Measurements from ENCODE around the gene PDPN. TPM values are rescaled to one million over a fixed set of nuclear protein-coding genes. Genes with fewer than 3 reads are reported as not detected.
A peak's percentile ranks its signal among the peaks of the same experiment; 100 is the strongest.

The PDPN gene
- 13.6 TPM for total RNA-seq

DNA sequence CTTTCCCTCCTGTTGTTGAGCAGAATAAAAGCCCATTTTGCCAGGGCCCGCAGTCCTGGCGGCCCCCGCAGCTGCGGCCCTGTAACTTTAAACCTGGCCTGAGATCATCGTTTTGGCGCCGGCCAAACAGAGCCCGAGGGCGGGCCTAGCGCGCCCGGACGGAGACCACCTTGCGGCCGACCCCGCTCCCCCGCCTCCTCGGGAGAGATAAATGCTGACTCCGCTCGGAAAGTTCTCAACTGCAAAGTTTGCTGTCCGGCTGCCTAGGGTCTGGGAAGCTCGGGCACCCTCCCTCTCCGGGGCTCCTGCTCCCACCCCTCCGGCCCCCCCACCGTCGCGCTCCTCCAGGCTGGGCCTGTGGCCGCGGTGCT is at the start of gene PDPN:
Gene PDPN (plus strand): TSS at position 238 of the 371 bp plus-strand sequence. CDS start 202 bp downstream, outside the sequence.
- H3K27me3 ChIP-seq (ENCODE audit: control insufficient read depth in 3 of 3, insufficient read depth in 3 of 3, low read length in 3 of 3): peaks cover 0 to 5% (median 4%) of the 10 kb centered on the region in 3 donors
- no peaks in the 10 kb centered on the region for H3K36me3 ChIP-seq (ENCODE audit: control insufficient read depth in 3 of 3, insufficient read depth in 3 of 3, low read length in 3 of 3)
- H3K4me1 ChIP-seq (ENCODE audit: control insufficient read depth in 3 of 3, insufficient read depth in 3 of 3, low read length in 3 of 3): peaks cover 12 to 20% (median 20%) of the 10 kb centered on the region in 3 donors
- peak within 1 kb of the TSS; percentile 71 to 91 (median 75) for H3K4me3 ChIP-seq (ENCODE audit: low read length in 3 of 3)
- H3K9ac ChIP-seq (ENCODE audit: low read depth in 1 of 3, low read length in 3 of 3): peak within 1 kb of the TSS; percentile 81 to 92 (median 92)
- H3K9me3 ChIP-seq (ENCODE audit: control insufficient read depth in 3 of 3, low read length in 3 of 3): no peaks in the 10 kb centered on the region
- H3K27ac ChIP-seq (ENCODE audit: low read depth, low read length): peak within 1 kb of the TSS; percentile 92

- Histone ChIP-seq H3K4me3 (ENCODE audit: low read length in 3 of 3) (no peak overlapping the region), H3K27ac (ENCODE audit: low read depth, low read length) (peak overlapping the region; percentile 83), H3K9ac (ENCODE audit: low read depth in 1 of 3, low read length in 3 of 3) (no peak overlapping the region), H3K27me3 (ENCODE audit: control insufficient read depth in 3 of 3, insufficient read depth in 3 of 3, low read length in 3 of 3) (no peaks in the 10 kb centered on the region), H3K9me3 (ENCODE audit: control insufficient read depth in 3 of 3, low read length in 3 of 3) (no peaks in the 10 kb centered on the region), H3K36me3 (ENCODE audit: control insufficient read depth in 3 of 3, insufficient read depth in 3 of 3, low read length in 3 of 3) (no peaks in the 10 kb centered on the region), H3K4me1 (ENCODE audit: control insufficient read depth in 3 of 3, insufficient read depth in 3 of 3, low read length in 3 of 3) (peaks cover 7 to 25% (median 7%) of the 10 kb centered on the region in 3 donors)
These were observed 48.4 kb upstream of the PDPN start for GRCh38 chr1:13535227-13535626.

DNA sequence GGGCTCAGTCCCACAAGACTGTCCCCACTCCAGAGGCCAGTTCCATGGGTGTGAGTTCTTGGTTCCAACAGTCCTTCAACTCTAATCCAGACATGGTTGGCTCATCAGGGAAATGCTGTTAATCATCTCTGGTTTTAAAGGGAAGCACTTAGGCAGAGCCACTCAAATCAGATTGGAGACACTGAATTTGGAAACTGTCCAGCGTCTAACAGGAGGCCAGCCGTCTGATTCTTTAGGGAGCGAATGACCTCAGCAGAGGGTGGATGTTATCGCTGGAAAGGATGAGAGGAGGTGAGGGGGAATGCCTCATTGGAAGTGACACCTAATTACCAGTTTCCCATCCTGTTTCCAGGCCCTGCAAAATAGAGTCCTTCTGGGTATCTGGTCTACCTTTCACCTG is 47.1 kb upstream of the PDPN start:
- Histone ChIP-seq H3K9me3 (ENCODE audit: control insufficient read depth in 3 of 3, low read length in 3 of 3) (no peaks in the 10 kb centered on the region), H3K9ac (ENCODE audit: low read depth in 1 of 3, low read length in 3 of 3) (no peak overlapping the region), H3K36me3 (ENCODE audit: control insufficient read depth in 3 of 3, insufficient read depth in 3 of 3, low read length in 3 of 3) (no peaks in the 10 kb centered on the region), H3K27ac (ENCODE audit: low read depth, low read length) (no peak overlapping the region), H3K27me3 (ENCODE audit: control insufficient read depth in 3 of 3, insufficient read depth in 3 of 3, low read length in 3 of 3) (no peaks in the 10 kb centered on the region), H3K4me1 (ENCODE audit: control insufficient read depth in 3 of 3, insufficient read depth in 3 of 3, low read length in 3 of 3) (peaks cover 13 to 38% (median 19%) of the 10 kb centered on the region in 3 donors), H3K4me3 (ENCODE audit: low read length in 3 of 3) (no peak overlapping the region)

GRCh38 chr1:13538832-13539231 is 44.8 kb upstream of the PDPN start:
- H3K27me3 ChIP-seq (ENCODE audit: control insufficient read depth in 3 of 3, insufficient read depth in 3 of 3, low read length in 3 of 3): no peaks in the 10 kb centered on the region
- no peak overlapping the region for H3K4me3 ChIP-seq (ENCODE audit: low read length in 3 of 3)
- H3K9ac ChIP-seq (ENCODE audit: low read depth in 1 of 3, low read length in 3 of 3): no peak overlapping the region
- H3K36me3 ChIP-seq (ENCODE audit: control insufficient read depth in 3 of 3, insufficient read depth in 3 of 3, low read length in 3 of 3): no peaks in the 10 kb centered on the region
- peaks cover 18 to 47% (median 30%) of the 10 kb centered on the region in 3 donors for H3K4me1 ChIP-seq (ENCODE audit: control insufficient read depth in 3 of 3, insufficient read depth in 3 of 3, low read length in 3 of 3)
- H3K27ac ChIP-seq (ENCODE audit: low read depth, low read length): no peak overlapping the region
- no peaks in the 10 kb centered on the region for H3K9me3 ChIP-seq (ENCODE audit: control insufficient read depth in 3 of 3, low read length in 3 of 3)

DNA sequence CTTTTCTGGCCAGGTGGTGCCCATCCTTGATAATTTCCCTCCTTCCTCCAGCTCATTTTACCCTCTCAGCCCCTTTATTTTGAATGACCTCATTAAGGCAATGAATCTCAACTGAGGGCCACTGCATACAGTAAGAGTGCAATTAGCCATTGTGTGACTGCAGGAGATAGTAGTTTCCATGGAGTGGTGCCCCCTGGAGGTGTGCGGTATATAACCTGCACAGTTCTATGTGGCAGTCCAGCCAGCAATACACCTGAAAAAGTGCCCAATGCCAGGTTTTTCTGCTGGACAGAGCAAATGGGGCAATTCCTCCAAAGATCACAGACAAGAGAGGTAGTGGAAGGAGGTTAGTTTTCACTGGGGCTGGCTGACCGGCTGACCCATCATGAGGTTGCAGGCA is 43.9 kb upstream of the PDPN start:
- H3K9ac ChIP-seq (ENCODE audit: low read depth in 1 of 3, low read length in 3 of 3): peak overlapping the region in 1 of 3 donors; percentile 66
- peaks cover 26 to 55% (median 38%) of the 10 kb centered on the region in 3 donors for H3K4me1 ChIP-seq (ENCODE audit: control insufficient read depth in 3 of 3, insufficient read depth in 3 of 3, low read length in 3 of 3)
- peak overlapping the region; percentile 82 for H3K27ac ChIP-seq (ENCODE audit: low read depth, low read length)
- no peaks in the 10 kb centered on the region for H3K27me3 ChIP-seq (ENCODE audit: control insufficient read depth in 3 of 3, insufficient read depth in 3 of 3, low read length in 3 of 3)
- H3K9me3 ChIP-seq (ENCODE audit: control insufficient read depth in 3 of 3, low read length in 3 of 3): no peaks in the 10 kb centered on the region
- H3K4me3 ChIP-seq (ENCODE audit: low read length in 3 of 3): no peak overlapping the region
- H3K36me3 ChIP-seq (ENCODE audit: control insufficient read depth in 3 of 3, insufficient read depth in 3 of 3, low read length in 3 of 3): no peaks in the 10 kb centered on the region

- Histone ChIP-seq H3K9ac (ENCODE audit: low read depth in 1 of 3, low read length in 3 of 3) (peak overlapping the region; percentile 30 to 66 (median 38)), H3K27ac (ENCODE audit: low read depth, low read length) (peak overlapping the region; percentile 82)
These were observed 42.8 kb upstream of the PDPN start for GRCh38 chr1:13540866-13541265.

DNA sequence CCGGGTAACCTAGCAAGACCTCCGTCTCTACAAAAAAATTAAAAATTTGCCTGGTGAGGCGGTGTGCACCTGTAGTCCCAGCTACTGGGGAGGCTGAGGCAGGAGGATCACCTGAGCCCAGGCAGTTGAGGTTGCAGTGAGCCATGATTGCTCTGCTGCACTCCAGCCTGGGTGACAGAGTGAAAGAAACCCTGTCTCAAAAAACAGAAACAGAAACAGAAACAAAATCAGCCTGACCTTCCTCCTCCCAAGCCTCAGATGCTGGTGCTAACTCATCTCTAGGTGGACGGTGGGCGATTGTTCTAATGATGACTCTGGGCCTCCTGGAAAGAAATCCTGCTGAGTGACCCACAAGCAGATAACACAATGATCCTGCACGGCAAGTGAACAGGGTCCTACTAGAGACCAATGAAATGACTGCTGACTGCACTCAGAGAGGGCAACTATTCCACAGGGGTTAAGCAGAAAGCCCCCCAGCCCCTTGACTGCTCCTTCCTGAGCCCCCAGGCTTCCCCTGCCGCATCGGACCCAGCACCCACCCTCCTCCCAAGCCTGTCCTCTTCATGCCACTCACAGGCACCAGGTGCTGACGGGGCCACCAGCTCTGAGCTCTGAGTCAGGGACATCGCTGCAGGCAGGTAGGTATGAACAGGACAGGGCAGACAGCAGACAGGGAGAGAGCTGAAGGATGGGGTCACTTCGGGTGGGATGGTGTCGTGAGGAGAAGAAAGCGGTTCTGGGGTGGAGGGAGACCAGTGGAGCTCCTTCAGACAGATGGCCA is 42.0 kb upstream of the PDPN start:
- no peaks in the 10 kb centered on the region for H3K36me3 ChIP-seq (ENCODE audit: control insufficient read depth in 3 of 3, insufficient read depth in 3 of 3, low read length in 3 of 3)
- no peak overlapping the region for H3K4me3 ChIP-seq (ENCODE audit: low read length in 3 of 3)
- H3K9ac ChIP-seq (ENCODE audit: low read depth in 1 of 3, low read length in 3 of 3): peak overlapping the region; percentile 38 to 66 (median 43)
- no peaks in the 10 kb centered on the region for H3K27me3 ChIP-seq (ENCODE audit: control insufficient read depth in 3 of 3, insufficient read depth in 3 of 3, low read length in 3 of 3)
- H3K9me3 ChIP-seq (ENCODE audit: control insufficient read depth in 3 of 3, low read length in 3 of 3): no peaks in the 10 kb centered on the region
- peaks cover 29 to 43% (median 43%) of the 10 kb centered on the region in 3 donors for H3K4me1 ChIP-seq (ENCODE audit: control insufficient read depth in 3 of 3, insufficient read depth in 3 of 3, low read length in 3 of 3)
- peak overlapping the region; percentile 82 for H3K27ac ChIP-seq (ENCODE audit: low read depth, low read length)

More at GRCh38 chr1:13540866-13541265, 42.8 kb upstream of the PDPN start:
- no peaks in the 10 kb centered on the region for H3K9me3 ChIP-seq (ENCODE audit: control insufficient read depth in 3 of 3, low read length in 3 of 3)
- H3K4me1 ChIP-seq (ENCODE audit: control insufficient read depth in 3 of 3, insufficient read depth in 3 of 3, low read length in 3 of 3): peaks cover 29 to 50% (median 43%) of the 10 kb centered on the region in 3 donors
- H3K4me3 ChIP-seq (ENCODE audit: low read length in 3 of 3): peak overlapping the region in 1 of 3 donors; percentile 37
- no peaks in the 10 kb centered on the region for H3K27me3 ChIP-seq (ENCODE audit: control insufficient read depth in 3 of 3, insufficient read depth in 3 of 3, low read length in 3 of 3)
- no peaks in the 10 kb centered on the region for H3K36me3 ChIP-seq (ENCODE audit: control insufficient read depth in 3 of 3, insufficient read depth in 3 of 3, low read length in 3 of 3)

DNA sequence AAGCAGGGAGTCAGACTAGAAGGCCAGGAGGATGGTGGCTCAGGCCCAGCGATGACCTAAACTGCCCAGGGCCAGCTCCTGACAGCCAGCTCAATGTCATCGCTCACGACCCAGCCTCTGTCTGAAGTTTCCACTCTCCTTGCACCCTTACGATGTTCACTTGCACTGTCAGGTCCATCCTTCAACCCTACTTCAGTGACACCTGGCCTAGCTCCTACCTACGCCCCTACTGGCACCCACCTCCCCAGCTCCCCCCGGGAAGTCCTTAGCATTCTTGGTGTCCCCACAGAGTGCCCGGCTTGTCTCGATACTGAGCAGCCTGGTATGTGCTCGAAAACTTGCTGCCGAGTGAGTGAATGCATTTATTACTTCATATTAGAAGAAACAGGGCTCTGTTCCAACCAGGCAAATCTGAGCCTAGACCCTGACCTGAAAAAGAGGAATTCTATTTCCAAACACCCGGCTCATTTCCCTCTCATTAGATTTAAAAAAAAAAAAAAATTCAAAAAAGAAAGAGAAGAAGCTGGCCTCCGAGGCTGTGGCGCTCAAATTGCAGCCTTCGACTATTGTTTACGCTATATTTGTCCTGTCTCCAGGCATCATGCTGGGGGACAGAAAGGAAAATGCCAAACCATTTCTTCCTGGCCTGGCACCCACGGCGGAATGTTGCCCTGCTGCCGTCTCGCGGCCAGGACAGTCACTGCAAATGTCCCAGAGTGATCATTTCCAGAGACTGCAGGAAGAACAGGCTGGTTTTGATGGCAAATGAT is 40.0 kb upstream of the PDPN start:
- H3K36me3 ChIP-seq (ENCODE audit: control insufficient read depth in 3 of 3, insufficient read depth in 3 of 3, low read length in 3 of 3): no peaks in the 10 kb centered on the region
- H3K27ac ChIP-seq (ENCODE audit: low read depth, low read length): peak overlapping the region; percentile 95
- H3K9me3 ChIP-seq (ENCODE audit: control insufficient read depth in 3 of 3, low read length in 3 of 3): no peaks in the 10 kb centered on the region
- H3K27me3 ChIP-seq (ENCODE audit: control insufficient read depth in 3 of 3, insufficient read depth in 3 of 3, low read length in 3 of 3): no peaks in the 10 kb centered on the region
- H3K4me1 ChIP-seq (ENCODE audit: control insufficient read depth in 3 of 3, insufficient read depth in 3 of 3, low read length in 3 of 3): peaks cover 29 to 46% (median 40%) of the 10 kb centered on the region in 3 donors
- H3K9ac ChIP-seq (ENCODE audit: low read depth in 1 of 3, low read length in 3 of 3): peak overlapping the region; percentile 59 to 80 (median 74)
- H3K4me3 ChIP-seq (ENCODE audit: low read length in 3 of 3): peak overlapping the region; percentile 35 to 66 (median 56)

DNA sequence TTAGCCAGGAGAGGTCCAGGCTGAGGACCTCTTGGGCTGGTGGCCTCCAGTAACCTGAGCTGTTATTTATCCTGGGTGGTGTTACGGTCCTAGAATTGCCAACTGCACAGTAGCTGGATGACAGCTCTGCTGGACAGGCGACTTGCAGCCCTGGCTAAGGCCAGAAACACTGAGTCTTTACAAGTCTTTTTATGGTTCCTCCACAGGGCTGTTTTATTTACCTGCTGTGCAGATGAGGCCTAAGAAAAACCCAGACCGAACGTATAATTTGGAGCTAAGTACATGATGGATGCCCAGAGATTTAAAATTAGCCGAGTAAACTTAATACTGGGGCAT is 39.4 kb upstream of the PDPN start:
- Histone ChIP-seq H3K27me3 (ENCODE audit: control insufficient read depth in 3 of 3, insufficient read depth in 3 of 3, low read length in 3 of 3) (no peaks in the 10 kb centered on the region), H3K4me1 (ENCODE audit: control insufficient read depth in 3 of 3, insufficient read depth in 3 of 3, low read length in 3 of 3) (peaks cover 32 to 49% (median 42%) of the 10 kb centered on the region in 3 donors), H3K9ac (ENCODE audit: low read depth in 1 of 3, low read length in 3 of 3) (peak overlapping the region in 2 of 3 donors; percentile 12 to 80), H3K4me3 (ENCODE audit: low read length in 3 of 3) (peak overlapping the region in 1 of 3 donors; percentile 56), H3K36me3 (ENCODE audit: control insufficient read depth in 3 of 3, insufficient read depth in 3 of 3, low read length in 3 of 3) (no peaks in the 10 kb centered on the region), H3K9me3 (ENCODE audit: control insufficient read depth in 3 of 3, low read length in 3 of 3) (no peaks in the 10 kb centered on the region), H3K27ac (ENCODE audit: low read depth, low read length) (peak overlapping the region; percentile 95)

GRCh38 chr1:13546791-13547190 is 36.8 kb upstream of the PDPN start:
- H3K9ac ChIP-seq (ENCODE audit: low read depth in 1 of 3, low read length in 3 of 3): no peak overlapping the region
- H3K4me3 ChIP-seq (ENCODE audit: low read length in 3 of 3): no peak overlapping the region
- no peaks in the 10 kb centered on the region for H3K27me3 ChIP-seq (ENCODE audit: control insufficient read depth in 3 of 3, insufficient read depth in 3 of 3, low read length in 3 of 3)
- H3K27ac ChIP-seq (ENCODE audit: low read depth, low read length): no peak overlapping the region
- no peaks in the 10 kb centered on the region for H3K9me3 ChIP-seq (ENCODE audit: control insufficient read depth in 3 of 3, low read length in 3 of 3)
- peaks cover 22 to 37% (median 26%) of the 10 kb centered on the region in 3 donors for H3K4me1 ChIP-seq (ENCODE audit: control insufficient read depth in 3 of 3, insufficient read depth in 3 of 3, low read length in 3 of 3)
- H3K36me3 ChIP-seq (ENCODE audit: control insufficient read depth in 3 of 3, insufficient read depth in 3 of 3, low read length in 3 of 3): no peaks in the 10 kb centered on the region
